LHCN-M2 (cell line): Measurements from ENCODE around the gene PMM1. TPM values are rescaled to one million over a fixed set of nuclear protein-coding genes. Genes with fewer than 3 reads are reported as not detected.
"Not testable (repeated sequence)": the region's sequence is repeated elsewhere in the genome, so short reads cannot be mapped to it uniquely, and the experiment has no call there.

Experiments used
- DNase-seq: peaks from one replicate; pipeline ENCODE4 v3.0.0-alpha.2; 2012; ENCODE audit warnings: low read depth
- total RNA-seq: library from RNA; depleted of rRNA; stranded (reverse); fragments of >200 nt; gene quantifications from 2 replicates; pipeline ENCODE4 v1.2.3, GENCODE V29; 2014

Gene PMM1
- total RNA-seq, 1 experiment from 2014 or later = 34.4 TPM

DNA sequence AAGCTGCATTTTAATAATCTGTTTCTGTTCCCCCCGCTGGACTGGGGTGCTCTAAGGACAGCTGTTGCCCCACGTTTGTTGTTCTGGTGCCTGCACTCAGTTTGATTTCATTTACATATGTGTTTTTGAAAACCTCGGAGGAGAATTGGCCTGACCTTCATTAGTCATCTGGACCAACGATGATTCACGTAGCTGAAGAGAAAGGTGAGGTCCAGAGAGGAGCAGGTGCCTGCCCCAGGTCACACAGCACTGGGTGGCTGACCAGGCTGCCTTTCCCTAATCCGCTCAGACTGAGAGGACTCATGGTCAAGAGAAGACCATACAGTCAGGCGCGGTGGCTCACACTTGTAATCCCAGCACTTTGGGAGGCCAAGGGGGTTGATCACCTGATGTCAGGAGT, 25.1 kb downstream of the PMM1 start:
- peak; percentile 50 for DNase-seq

DNA sequence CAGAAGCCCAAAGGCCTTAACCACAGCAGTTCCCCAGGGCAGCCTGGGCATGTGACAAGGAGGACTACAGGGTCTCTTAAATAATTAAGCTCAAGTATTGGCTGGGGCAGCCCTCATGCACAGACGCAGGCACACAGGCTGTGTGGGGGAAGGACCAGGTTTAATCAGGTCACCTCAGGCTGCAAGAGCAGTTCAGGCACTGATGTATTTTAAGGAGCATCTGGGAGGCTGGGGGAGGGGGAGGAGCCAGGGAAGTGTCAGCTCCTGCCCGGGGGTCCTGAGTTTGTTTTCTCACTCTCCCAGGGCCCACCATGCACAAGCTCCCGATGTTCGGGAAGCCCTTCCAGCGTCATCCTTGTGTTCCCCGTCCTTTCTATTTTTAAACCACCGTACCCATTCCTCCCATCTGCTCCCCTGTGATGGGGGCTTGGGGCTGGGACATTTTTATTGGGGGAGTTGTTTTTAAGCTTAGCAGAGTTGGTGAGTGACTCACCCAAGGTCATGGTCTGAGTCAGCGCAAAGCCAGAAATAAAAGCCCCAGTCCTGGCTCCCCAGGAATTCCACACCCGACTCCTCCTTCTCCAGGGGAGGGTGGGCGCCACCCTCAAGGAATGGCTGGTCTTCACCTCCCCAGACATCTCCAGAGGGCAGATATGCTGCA, 26.5 kb downstream of the PMM1 start:
- peak; percentile 89 for DNase-seq

DNA sequence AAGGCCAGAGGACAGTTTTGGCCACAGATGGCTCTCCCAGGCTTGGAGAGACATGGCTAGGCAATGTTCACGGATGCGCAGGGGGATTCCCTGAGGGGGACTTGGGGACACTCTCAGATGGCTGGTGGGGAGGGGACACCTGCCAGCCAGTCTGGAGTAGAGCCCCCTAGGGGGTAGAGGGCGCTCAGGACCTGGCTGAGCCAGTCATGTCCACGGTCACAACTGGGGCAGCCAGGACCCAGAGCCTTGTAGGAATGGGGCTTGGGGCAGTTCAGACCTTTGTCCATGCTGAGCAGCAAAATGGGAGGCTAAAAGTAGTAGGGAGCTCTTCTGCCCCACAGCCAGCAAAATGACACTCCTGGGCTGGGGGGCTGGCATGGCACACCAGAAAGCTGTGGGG, 27.2 kb downstream of the PMM1 start:
- no peak for DNase-seq

DNA sequence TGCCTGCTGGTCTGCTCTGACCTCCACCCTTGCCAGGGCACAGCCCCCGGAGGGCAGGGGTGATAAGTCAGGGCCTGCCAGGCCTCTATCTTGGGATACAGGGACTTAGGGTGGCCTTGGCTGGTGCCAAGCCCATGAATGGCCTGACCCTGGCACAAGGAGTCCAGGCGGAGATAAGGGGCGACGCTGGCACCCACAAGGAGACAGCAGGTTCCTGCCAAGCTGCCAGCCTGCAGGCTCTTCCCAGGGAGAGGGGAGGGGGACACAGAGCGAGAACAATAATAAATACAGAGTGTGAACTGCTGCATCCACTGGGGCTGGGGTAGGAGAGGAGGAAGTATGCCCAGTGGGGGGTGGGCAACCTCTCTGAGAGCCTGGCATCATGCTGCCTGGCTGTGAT, 27.9 kb downstream of the PMM1 start:
- no peak for DNase-seq

GRCh38 chr22:41561335-41561734, 28.3 kb downstream of the PMM1 start:
- peak; percentile 17 for DNase-seq

GRCh38 chr22:41560095-41560471, 29.6 kb downstream of the PMM1 start:
- no peak for DNase-seq

GRCh38 chr22:41558241-41558630, 31.4 kb downstream of the PMM1 start:
- not testable (repeated sequence) for DNase-seq

- peak; percentile 97 for DNase-seq
These were observed 32.0 kb downstream of the PMM1 start for GRCh38 chr22:41557401-41558240.

DNA sequence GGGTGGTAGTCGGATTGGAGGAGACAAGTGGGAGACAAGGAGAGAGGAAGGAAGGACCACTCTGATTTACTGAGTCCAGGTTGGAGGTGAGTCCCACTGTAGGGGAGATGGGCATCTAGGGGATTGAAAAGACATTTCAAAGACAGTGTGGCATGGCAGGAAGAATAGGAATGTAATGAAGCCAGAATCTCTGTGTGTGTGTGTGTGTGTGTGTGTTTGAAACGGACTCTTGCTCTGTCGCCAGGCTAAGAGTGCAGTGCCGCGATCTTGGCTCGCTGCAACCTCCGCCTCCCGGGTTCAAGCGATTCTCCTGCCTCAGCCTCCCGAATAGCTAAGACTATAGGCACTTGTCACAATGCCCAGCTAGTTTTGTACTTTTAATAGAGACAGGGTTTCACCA, 33.1 kb downstream of the PMM1 start:
- DNase-seq = no peak

DNA sequence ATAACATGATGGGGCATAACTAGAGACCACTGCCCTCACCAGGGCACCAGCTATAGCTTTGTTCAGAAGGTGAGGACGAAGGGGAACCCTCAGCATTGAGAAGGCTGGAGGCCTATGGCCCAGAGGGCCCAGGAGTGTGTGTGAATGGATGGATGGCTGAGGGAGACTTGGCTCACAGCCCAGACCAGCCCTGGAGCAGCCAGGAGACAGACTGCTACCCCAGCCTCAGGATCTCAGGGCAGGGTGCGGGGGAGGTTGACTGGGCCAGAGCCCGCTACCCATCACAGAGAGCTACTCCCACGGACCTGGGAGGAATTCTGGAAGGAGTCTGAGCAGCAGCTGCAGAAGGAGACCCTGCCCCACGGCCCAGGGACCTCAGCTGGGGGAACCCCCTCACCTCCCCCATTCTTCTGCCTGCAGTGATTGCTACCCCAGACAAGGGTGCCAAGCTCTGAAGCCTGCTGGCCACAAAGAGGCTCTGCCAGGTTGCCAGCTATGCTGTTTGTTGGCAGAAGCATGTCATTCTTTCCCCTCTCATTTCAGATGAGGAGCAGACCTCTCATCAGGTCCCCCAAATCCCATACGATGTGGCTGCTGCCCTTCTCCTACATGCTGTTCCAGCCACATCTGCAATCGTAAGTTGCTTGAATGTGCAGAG, 34.2 kb downstream of the PMM1 start:
- no peak for DNase-seq

DNA sequence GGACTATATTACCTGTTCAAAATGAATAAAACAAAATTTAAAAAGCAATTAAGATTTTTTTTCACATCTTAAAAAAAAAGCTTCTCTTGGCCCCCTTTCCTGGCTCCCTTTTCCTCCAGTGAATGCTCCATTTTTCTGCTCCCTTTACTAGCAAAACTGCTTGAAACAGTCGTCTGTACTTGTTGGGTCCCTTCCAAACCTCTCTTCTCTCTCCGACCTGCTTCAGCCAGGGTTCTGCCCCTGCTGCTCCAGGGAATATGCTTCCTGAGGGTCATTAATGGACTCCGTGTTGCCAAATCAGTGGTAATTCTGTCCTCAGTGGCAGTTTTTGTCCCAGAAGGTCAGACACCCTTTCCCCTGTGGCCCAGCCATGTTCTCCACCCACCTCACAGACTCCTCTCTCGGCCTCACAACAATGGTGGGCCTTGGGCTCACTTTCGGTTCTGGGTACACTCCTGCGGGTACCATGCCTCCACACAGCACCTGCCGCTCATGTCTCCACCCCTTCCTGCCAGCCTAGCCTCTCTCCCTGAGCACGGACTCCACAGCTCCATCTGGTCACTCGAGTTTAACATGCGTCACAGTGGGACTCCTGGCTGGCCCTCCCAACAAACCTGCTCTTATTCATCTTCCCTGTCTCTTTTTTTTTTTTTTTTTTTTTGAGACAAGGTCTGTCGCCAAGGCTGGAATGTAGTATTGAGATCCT, 37.6 kb downstream of the PMM1 start:
- DNase-seq = no peak

DNA sequence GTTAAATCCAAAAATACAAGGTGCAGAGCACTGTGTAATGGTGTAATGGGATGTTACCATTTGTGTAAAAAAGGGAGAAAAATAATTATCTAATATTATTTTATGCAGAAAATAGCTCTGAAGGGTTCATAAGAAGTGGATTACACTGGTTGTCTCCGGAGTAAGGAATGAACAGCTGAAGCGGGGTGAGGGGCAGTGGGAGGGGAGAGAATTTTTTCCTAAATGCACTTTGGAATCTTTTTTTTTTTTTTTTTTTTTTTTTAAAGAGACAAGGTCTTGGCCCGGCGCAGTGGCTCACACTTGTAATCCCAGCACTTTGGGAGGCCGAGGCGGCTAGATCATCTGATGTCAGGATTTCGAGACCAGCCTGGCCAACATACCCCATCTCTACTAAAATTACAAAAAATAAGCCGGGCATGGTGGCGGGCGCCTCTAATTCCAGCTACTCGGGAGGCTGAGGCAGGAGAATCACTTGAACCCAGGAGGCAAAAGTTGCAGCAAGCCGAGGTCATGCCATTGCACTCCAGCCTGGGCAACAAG, 38.6 kb downstream of the PMM1 start:
- DNase-seq = peak; percentile 67

DNA sequence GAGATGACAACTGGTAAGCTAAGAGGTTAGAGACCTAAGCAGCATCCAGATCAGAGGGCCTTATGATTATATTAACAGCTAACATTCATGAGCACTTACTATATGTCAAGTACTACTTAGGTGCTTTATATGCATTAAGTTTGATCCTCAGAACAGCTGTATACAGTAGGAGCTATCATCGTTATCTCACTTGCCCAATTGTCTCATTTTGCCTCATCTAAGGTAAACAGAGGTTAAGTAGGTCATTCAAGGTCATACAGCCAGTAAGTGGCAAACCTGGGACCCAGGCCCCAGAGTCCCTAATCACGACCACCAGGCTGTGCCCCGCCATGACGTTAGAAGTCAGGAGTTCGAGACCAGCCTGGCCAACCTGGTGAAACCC, 40.8 kb downstream of the PMM1 start:
- DNase-seq = no peak

DNA sequence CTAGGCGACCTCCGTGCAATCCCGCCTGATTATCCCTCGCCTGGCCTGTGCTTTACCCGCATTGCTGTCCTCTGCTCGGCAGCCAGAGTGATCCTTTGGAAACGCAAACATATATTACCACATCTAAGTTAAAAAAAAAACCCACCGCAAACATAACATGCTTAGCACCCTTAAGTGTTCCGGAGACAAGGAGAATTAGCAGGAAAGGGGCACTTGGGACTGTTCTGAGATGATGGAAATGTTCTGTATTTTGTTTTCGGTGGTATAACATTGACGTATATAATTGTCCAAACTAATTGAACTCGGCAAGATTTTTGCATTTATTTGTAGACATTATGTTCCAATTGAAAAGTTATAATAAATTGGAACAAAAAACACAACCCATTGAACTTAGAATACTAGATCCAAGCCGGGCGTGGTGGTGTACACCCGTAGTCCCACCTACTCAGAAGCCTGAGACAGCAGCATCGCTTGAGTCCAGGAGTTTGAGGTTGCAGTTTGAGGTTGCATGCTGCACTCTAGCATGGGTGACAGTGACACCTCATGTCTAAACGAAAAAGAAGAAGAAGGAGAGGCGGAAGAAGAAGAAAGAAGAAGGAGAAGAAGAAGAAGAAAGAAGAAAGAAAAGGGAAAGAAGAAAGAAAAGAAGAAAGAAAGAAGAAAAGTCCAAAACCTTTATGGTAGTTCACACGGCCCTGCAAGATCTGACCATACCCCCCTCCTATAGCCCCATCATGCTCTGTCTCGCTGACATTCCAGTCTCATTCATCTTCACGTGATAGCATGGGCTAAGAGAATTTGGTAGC, 44.8 kb downstream of the PMM1 start:
- DNase-seq = no peak

DNA sequence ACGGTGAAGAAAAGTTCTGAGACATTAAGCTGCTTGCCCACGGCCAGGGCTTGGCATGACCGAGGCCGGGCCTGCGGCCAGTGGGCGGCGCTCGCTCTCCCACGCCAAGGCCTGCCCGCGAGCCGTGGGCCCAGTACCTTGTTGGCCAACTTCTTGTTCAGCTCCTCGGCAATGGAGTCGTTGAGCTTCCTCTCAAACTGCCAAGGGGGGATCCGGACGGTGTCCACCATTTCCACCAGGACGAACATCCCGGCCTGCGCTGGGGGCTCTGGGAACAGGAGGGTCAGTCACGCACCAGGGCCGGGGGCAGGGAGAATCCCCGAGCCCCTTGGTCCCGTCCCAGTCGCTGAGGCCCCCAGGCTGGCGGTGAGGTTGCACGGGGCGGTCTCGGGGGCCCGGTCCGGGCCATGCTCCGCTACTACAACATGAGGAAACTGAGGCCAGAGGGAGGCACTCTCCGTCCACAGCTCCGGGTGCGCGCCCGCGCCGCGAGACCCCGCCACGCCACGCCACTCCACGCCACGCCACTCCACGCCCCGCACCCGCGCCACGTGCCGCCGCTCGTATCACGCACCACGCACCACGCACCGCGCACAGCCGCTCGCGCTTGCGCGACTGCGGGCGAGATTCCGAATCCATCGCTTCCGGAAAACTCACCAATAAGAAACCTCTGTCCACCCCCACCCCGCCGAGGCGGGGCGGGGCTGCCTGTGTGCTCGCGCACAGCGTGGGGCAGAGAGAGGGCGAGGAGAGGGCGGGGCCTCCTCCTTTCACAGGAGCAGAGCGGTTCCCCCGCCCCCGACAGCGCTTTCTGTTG, 45.6 kb downstream of the PMM1 start, which contains the start of gene POLR3H:
Gene POLR3H, minus strand, starts transcription at position 617 of the 817 bp plus-strand sequence. Its CDS starts 369 bp downstream, at position 248.
- DNase-seq = peak; percentile 96

GRCh38 chr22:41542224-41542623, 47.4 kb downstream of the PMM1 start:
- DNase-seq = no peak

DNA sequence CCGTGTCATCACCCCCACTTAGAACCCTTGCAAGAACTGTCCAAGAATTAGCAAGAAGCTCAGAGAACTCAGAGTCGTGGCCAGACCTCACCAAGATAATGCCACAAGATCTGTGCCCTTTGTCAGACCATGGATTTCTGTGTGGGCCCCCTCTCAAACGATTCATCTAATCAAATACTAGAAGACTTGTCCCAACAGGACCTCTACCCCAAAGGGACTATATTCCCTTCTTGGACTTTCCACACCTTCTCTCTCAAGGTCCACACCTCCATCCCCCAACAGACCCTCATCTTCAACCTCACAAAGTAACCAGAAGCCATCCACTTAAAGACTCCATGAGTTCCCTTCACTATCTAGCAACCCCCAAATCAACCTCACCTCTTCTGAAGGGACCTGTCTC, 48.2 kb downstream of the PMM1 start:
- DNase-seq = no peak

DNA sequence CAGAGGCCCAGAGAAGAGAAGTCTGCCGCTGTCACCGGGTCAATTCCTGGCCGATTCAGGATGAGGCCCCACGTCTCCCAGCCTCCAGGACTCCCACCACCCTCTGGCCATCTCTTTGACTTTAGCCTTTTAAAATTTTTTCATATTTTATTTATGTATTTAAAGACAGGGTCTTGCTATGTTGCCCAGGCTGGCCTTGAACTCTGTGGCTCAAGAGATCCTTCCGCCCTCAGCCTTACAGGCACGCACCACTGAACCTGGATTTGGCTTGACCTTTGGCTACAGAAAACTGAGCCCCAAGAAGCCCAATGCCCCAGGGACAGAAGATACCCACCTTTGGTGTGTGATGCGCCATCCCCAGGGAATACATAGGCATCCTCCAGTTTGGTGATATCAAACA, 49.3 kb downstream of the PMM1 start:
- DNase-seq = no peak

GRCh38 chr22:41540006-41540315, 49.7 kb downstream of the PMM1 start:
- no peak for DNase-seq
